ENCODE measurements around the gene CHMP6.

The CHMP6 gene

DNA sequence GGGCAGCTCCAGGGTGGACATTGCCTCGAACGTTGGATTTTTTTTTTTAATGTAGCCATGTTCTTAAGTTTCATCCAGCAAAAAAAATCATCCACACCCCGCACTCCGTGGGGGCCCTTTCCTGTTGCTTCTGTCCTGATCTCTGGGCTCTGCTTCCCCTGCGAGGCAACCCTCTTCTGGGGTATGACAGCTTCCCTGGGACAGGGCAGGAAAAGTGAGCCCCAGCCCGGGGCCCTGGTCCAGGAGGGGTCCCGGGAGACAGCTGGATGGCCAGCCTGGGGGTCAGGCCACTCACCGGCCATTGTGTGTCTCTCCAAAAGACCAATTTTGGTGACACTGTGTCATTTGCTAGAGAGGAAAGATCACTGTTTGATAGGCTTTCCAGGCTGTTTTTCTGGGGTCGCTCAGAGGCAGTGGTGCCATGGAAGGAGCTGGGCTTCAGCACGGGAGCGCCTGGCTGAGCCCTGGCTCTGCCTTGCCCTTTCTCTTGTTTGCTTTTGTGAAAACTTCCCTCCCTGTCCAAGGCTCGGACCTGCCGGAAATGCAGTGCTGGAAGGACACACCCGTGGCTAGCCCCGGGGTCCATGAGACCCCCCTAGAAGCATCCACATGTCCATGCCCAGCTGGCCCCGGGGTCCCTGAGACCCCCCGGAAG, 41.0 kb upstream of the CHMP6 start:
- Histone ChIP-seq H3K27ac (no peak overlapping the region), H3K4me3 (ENCODE audit: low read depth, low read length) (no peak overlapping the region), H3K36me3 (replicated peaks) (peaks cover 13% of the 10 kb centered on the region), H3K27me3 (replicated peaks) (no peaks in the 10 kb centered on the region)
- DNase-seq: no peak
- TF ChIP-seq, protein P1, sequence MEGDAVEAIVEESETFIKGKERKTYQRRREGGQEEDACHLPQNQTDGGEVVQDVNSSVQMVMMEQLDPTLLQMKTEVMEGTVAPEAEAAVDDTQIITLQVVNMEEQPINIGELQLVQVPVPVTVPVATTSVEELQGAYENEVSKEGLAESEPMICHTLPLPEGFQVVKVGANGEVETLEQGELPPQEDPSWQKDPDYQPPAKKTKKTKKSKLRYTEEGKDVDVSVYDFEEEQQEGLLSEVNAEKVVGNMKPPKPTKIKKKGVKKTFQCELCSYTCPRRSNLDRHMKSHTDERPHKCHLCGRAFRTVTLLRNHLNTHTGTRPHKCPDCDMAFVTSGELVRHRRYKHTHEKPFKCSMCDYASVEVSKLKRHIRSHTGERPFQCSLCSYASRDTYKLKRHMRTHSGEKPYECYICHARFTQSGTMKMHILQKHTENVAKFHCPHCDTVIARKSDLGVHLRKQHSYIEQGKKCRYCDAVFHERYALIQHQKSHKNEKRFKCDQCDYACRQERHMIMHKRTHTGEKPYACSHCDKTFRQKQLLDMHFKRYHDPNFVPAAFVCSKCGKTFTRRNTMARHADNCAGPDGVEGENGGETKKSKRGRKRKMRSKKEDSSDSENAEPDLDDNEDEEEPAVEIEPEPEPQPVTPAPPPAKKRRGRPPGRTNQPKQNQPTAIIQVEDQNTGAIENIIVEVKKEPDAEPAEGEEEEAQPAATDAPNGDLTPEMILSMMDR (IDR thresholded peaks at IDR 0.05; ENCODE audit: low read depth, low read length, missing control alignments): no peak
- in situ Hi-C loops (cut with HindIII; ENCODE audit: low pct_ligation_motif_present, low sequenced_read_pairs): no loop called here

DNA sequence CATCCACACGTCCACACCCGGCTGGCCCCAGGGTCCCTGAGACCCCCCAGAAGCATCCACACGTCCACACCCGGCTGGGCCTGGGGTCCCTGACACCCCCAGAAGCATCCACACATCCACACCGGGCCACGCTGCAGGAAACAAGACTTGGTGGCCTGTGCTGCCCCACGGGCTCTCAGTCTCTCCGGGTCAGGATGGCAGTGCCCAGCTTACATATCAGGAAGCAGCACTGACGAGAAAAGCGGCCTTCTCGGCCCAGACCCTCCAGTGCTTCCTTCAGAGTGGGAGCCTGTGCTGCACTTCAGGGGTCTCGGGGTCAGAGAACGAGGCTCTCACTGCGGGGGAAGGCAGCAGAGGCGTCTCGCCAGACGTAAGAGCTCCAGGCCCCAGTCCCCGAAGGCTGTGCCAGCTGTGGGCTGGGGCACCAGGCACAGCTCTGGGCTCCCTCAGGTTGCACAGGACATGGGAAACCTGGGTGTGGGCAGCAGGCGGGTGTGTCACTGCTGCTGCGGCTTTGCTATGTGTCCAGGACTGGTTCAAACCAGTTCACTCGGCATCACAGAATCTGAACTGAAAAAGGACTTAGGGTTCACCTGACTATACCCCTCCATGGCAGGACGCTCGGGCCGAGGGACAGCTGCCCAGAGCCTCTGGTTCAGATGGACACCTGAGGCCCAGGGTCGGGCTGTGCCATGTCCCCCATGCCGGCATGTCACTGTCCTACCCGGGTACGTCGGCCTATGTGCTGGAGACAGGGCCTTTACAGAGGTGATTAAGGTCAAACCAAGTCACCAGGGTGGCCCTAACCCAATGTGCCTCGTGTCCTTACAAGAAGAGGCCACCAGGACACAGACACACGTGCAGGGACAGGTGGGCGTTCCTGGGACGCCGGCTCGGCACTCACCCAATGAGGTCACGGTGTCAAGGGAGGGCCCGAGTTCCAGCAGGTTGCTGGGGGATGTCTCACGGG, 40.2 kb upstream of the CHMP6 start:
- H3K27me3 ChIP-seq (replicated peaks): no peaks in the 10 kb centered on the region
- H3K4me3 ChIP-seq (ENCODE audit: low read depth, low read length): no peak overlapping the region
- H3K36me3 ChIP-seq (replicated peaks): peaks cover 7% of the 10 kb centered on the region
- in situ Hi-C loops (cut with HindIII; ENCODE audit: low pct_ligation_motif_present, low sequenced_read_pairs): no loop called here
- TF ChIP-seq, protein P1 (IDR thresholded peaks at IDR 0.05; ENCODE audit: low read depth, low read length, missing control alignments): no peak
- H3K27ac ChIP-seq: no peak overlapping the region
- DNase-seq: no peak

DNA sequence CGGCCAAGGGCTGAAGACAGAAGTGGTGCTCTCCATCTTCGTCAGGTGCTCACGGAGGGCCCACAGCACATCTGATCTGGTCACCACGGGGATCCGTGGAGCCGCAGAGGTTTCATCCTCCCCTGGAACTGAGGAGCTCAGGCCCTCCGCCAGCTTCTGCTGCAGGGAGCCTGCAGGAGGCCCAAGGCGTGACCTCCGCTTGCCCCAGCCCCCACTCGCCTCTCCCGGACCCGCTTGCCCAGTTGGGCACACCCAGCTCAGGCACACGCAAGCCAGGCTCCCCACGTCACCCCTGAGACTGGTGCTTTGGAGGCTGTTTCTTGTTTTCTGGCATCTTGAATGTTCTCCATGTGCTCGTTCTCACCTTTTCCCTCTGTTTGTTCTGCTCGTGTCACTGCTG, 39.4 kb upstream of the CHMP6 start:
- Histone ChIP-seq H3K4me3 (ENCODE audit: low read depth, low read length) (no peak overlapping the region), H3K27me3 (replicated peaks) (no peaks in the 10 kb centered on the region), H3K27ac (no peak overlapping the region), H3K36me3 (replicated peaks) (peaks cover 4% of the 10 kb centered on the region)
- DNase-seq: no peak
- in situ Hi-C loops (cut with HindIII; ENCODE audit: low pct_ligation_motif_present, low sequenced_read_pairs): no loop called here
- TF ChIP-seq, protein P1 (IDR thresholded peaks at IDR 0.05; ENCODE audit: low read depth, low read length, missing control alignments): no peak

DNA sequence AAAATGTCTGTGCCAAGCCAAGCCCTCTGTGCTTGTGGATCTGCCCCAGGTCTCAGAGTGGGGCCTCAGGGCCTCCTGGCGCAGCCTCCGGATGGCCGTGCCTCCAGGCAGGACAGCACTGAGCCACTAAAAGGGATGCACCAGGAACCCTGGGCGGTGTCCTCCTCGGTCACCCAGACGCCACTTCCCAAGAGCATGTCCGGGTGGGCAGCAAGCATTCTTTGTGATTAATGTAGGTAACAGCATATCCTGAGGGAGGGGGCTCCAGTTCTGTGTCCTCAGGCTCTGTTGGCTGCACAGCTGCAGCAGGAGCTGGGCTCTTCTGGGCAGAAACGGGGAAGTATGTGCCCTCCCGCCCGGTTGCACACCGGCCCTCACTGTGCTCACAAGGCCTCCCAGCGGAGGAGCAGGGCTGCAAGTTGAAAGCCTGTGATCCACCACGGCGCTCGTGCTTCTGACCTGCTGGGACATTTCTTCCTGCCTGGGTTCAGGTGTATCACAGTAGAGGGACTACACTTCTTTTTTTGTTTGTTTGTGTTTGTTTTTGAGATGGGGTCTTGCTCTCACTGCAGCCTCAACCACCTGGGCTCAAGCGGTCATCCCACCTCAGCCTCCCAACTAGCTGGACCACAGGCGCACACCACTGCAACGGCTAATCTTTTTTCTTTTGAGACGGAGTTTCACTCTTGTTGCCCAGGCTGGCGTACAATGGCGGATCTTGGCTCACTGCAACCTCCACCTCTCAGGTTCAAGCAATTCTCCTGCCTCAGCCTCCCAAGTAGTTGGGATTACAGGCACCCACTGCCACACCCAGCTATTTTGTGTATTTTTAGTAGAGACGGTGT, 37.9 kb upstream of the CHMP6 start:
- no peak overlapping the region for H3K27ac ChIP-seq
- no peak for DNase-seq
- no peak overlapping the region for H3K4me3 ChIP-seq (ENCODE audit: low read depth, low read length)
- TF ChIP-seq, protein P1 (IDR thresholded peaks at IDR 0.05; ENCODE audit: low read depth, low read length, missing control alignments): no peak
- H3K36me3 ChIP-seq (replicated peaks): peaks cover 2% of the 10 kb centered on the region
- in situ Hi-C loops (cut with HindIII; ENCODE audit: low pct_ligation_motif_present, low sequenced_read_pairs): no loop called here
- H3K27me3 ChIP-seq (replicated peaks): no peaks in the 10 kb centered on the region

DNA sequence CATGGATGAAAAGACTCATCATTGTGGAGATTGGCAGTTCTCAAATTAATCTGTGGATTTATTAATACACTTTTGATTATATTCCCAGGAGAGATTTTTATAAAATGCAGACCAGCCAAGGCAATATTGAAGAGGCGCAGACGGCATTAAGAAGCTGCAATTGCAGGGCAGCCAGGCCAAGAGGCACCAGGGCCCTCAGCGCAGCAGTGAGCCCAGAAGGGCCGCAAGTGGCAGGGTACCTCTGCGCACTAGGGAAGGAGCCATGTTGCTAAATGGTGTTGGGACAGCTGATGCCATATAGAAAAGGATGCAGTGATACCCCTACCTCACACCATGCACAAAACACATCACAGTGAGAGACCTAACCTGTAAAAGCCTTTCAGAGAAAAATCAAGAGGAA, 36.6 kb upstream of the CHMP6 start:
- Histone ChIP-seq H3K36me3 (replicated peaks) (peaks cover 2% of the 10 kb centered on the region), H3K27ac (no peak overlapping the region), H3K4me3 (ENCODE audit: low read depth, low read length) (no peak overlapping the region), H3K27me3 (replicated peaks) (no peaks in the 10 kb centered on the region)
- TF ChIP-seq, protein P1 (IDR thresholded peaks at IDR 0.05; ENCODE audit: low read depth, low read length, missing control alignments): no peak
- no peak for DNase-seq
- in situ Hi-C loops (cut with HindIII; ENCODE audit: low pct_ligation_motif_present, low sequenced_read_pairs): no loop called here
